Fibroblast of villous mesenchyme (primary cell): ENCODE results near the gene CNN1. TPM values are rescaled to one million over a fixed set of nuclear protein-coding genes. Genes with fewer than 3 reads are reported as not detected.
"Not testable (repeated sequence)": the region's sequence is repeated elsewhere in the genome, so short reads cannot be mapped to it uniquely, and the experiment has no call there.

Source experiments
- DNase-seq: peaks from one replicate; pipeline ENCODE4 v3.0.0-alpha.2; 2010; ENCODE audit warnings: low read depth
- H3K4me3 ChIP-seq: 2 replicates; pipeline ENCODE4 v1.5.1; 2011; ENCODE audit warnings: low read depth, mild to moderate bottlenecking, low read length
- CTCF ChIP-seq: IDR thresholded peaks from 2 replicates; pipeline ENCODE4 v1.5.1; 2012; ENCODE audit warnings: low read depth, mild to moderate bottlenecking, low read length; ENCODE audit not compliant: insufficient read depth
- total RNA-seq: library from RNA; depleted of rRNA; stranded (reverse); fragments of >200 nt; gene quantifications from 2 replicates; pipeline ENCODE4 v1.2.3, GENCODE V29; 2012

The CNN1 gene
- total RNA-seq, 1 donor = 61.3 TPM

GRCh38 chr19:11554160-11554559, 15.5 kb downstream of the CNN1 start:
- DNase-seq = no peak
- TF ChIP-seq CTCF = no peak

DNA sequence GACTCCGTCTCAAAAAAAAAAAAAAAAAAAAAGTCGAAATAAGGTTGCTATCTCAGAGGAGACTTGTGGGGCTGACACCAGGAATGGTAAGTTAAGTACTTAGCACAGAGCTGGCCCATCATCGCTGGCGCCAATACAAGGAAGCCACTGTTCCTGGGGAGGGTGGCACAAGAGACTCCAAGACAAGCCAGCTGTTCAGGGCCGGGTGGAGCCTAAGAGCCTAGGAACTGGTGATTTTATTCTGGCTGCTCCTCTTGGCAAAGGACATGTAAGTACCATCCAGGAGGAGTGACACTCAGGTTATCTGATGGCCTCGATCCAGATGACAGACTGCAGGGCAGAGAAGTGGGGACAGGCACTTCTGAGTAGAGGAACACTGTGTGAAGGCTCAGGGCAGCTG, 16.6 kb downstream of the CNN1 start:
- H3K4me3 ChIP-seq = no peak overlapping the region
- DNase-seq = no peak
- no peak for TF ChIP-seq CTCF

More at GRCh38 chr19:11554160-11554559, 15.5 kb downstream of the CNN1 start:
- H3K4me3 ChIP-seq = no peak overlapping the region

DNA sequence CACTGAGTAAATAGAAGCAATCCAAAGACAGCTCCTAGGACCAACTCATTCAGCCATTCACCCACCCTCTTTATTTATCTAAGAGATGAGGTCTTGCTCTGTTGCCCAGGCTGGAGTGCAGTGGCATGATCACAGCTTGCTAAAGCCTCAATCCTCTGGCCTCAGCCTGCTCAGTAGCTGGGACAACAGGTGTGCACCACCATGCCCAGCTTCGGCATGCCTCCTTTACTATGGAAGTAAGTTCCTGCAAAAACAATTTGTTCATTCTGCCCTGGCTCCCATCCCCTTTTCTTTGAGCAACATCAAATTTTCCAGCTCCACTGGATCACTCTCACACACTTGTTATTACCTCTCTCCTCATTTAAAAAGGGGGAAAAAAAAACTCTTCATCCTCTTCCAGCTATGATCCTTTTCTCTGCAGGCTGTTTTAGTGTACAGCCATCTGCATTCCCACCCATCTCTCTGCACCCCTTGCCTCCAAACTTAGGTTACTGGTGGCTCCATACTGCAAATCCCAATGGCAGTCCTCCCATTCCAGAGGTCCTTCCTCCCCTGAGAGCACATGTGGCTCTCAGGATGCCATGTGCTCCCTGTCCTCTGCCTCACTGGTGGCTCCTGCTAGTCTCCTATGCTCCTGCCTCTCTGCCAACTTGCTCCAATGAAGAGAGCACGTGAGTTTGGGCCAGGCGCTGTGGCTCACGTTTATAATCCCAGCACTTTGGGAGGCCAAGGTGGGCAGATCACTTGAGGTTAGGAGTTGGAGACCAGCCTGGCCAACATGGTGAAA, 18.2 kb downstream of the CNN1 start:
- H3K4me3 ChIP-seq = no peak overlapping the region
- TF ChIP-seq CTCF = no peak
- no peak for DNase-seq

DNA sequence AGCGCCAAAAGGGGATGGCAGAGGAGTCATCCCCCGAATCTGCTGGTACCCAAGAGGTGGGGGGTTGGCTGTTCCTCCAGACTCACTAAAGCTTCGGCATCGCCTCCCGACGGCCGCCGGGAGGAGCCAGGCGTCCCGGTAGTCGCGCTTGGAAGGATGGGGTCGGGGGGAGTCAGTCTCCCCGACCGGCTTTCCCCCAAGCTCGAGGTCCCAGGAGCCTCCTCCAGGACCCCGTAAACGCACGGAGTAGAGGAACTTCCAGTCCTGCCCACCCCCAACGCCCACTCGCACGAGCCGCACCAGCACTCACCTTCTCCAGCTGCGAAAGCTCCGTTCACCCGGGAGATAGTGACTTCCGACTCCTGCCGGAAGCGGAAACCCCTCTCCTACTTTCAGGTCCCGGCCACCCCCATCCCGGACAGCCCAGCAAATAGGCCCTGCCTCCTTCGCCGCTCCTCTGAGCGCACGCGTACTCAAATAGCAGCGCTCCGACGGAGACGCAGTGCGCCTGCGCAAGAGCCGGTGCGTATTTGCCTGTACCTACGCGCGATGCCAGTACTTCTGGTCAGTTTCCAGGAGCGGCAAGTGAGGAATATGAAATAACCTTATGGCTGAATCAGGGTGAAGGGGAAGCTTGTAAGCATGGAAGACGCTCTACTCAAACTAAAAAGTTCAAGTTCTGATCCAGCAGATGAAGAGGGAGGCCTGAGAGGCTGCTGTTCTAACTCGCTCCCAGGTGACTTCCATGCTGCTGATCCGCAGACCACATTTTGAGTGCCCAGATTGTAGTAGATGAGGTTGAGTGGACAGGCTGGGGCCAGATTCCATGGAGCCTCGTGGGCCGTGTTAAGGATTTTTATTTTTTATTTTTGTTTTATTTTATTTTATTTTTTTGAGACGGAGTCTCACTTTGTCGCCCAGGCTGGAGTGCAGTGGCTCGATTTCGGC, 20.5 kb downstream of the CNN1 start, which contains the start of gene ELOF1:
ELOF1 (minus strand) TSS at position 350 of the 948 bp plus-strand sequence. CDS start 4,883 bp downstream, outside the sequence.
- peak; percentile 98 for DNase-seq
- peak within 1 kb of the TSS; percentile 85 for H3K4me3 ChIP-seq
- peak; percentile 39 for TF ChIP-seq CTCF

GRCh38 chr19:11560404-11561051, 21.9 kb downstream of the CNN1 start:
- peak; percentile 76 for DNase-seq
- peak; percentile 71 for TF ChIP-seq CTCF
- H3K4me3 ChIP-seq = no peak overlapping the region

- TF ChIP-seq CTCF = no peak
- no peak for DNase-seq
- H3K4me3 ChIP-seq = no peak overlapping the region
Measured at GRCh38 chr19:11563532-11563931, 24.9 kb downstream of the CNN1 start.

DNA sequence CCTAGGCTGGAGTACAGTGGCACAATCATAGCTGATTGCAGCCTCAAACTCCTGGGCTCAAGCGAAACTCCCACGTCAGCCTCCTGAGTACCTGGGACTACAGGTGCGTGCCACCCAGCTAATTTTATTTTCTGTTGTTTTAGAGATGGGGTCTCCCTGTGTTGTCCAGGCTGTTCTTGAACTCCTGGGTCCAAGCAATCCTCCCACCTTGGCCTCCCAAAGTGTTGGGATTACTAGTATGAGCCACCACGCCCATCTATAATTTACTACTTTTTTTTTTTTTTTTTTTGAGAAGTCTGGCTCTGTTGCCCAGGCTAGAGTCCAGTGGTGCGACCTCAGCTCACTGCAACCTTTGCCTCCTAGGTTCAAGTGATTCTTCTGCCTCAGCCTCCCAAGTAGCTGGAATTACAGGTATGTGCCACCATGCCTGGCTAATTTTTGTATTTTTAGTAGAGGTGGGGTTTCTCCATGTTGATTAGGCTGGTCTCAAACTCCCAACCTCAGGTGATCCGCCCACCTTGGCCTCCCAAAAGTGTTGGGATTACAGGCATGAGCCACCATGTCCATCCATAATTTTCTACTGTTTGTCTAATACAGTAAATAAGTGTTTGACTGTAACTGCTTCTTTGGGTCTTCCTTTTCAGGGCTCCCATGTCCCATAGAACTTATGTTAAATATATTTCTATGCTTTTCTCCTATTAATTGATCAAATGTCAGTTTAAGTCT, 25.6 kb downstream of the CNN1 start:
- not testable (repeated sequence) for H3K4me3 ChIP-seq, DNase-seq

DNA sequence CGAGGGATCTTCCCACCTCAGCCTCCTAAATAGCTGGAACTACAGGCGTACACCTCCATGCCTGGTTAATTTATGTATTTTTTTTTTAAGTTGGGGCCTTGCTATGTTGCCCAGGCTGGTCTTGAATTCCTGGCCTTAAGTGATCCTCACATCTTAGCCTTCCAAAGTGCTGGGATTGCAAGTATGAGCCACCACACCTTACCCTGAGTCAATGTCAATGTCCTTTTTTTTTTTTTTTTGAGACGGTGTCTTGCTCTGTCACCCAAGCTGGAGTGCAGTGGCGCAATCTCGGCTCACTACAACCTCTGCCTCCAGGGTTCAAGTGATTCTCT, 27.0 kb downstream of the CNN1 start:
- H3K4me3 ChIP-seq, DNase-seq: not testable (repeated sequence)
